DMS114 treated with DMSO at 0.1 percent for 48 hours (cell line): ENCODE data around the gene ARHGEF12.
"Not testable (repeated sequence)": the region's sequence is repeated elsewhere in the genome, so short reads cannot be mapped to it uniquely, and the experiment has no call there.

Experiments
- DNase-seq: peaks from one replicate; lab custom pipeline; 2025; ENCODE audit not compliant: unreplicated experiment; lab: John Stamatoyannopoulos, UW

Gene ARHGEF12

DNA sequence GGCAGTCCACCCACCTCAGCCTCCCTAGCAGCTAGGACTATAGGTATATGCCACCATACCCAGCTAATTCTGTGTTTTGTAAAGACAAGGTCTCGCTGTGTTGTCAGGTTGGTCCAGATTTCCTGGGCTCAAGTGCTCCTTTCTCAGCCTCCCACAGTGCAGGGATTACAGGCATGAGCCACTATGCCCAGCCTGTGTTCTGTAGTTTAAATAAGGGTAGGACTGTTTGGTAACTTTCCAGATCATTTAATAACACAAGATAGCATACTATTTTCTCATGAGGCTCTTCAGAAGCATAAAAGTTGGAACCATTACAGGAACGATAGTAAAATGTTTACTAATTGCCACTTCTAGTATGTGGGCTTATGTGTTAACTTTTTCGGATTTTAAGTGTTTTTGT, 137.3 kb downstream of the ARHGEF12 start:
- no peak for DNase-seq

DNA sequence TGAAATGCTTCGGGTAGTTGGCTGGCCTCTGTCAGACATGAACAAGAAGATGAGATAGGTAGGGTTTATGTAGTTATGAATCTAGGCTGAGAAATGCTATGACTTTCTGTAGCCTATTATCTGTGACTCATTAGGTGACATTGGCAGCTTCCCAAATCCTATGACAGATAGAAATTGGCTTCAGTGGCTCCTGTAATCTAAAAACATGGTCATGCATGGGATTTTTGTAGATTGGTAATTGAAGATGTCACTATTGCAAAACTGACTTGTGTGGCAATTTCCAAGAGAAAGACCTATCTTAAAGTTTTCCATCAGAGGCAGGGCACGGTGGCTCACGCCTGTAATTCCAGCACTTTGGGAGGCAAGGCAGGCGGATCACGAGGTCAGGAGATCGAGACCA, 145.9 kb downstream of the ARHGEF12 start:
- DNase-seq, result no peak

DNA sequence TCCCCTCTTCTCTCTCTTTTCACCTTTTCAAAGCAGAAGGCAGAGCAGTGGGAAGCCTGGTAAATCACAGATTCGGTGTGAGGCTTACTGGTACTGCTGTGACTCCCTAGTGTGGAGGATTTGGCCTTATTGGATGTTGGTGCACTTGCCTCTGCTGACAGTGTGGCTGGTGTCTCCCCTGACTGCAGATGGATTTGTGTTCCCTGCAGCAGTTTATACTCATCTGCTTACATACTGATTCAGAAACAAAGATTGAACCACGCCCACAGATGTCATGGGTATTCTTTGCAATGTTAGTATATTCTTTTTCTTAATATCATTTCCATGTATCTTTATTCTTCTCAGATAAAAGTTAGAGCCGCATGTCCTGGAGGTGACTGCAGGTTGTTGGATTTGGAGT, 148.5 kb downstream of the ARHGEF12 start:
- no peak for DNase-seq

DNA sequence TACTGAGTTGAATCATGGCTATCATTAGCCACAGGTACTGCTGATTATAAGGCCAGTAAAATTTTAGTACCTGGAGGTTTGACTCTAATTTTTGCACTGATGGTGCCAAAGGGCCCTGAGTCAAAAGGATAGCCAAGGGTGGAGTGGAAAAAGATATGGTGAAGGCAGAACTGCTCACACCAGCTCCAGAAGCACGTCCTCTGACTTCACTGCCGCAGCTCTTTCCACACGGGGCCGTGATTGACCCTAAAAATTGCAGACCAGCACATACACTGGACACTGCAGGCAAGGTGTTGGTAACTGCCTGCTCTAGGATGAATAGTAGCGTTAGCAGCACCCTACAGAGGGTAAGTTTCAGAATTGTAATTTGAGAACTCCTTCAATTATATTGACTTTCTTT, 149.9 kb downstream of the ARHGEF12 start:
- DNase-seq, result no peak

DNA sequence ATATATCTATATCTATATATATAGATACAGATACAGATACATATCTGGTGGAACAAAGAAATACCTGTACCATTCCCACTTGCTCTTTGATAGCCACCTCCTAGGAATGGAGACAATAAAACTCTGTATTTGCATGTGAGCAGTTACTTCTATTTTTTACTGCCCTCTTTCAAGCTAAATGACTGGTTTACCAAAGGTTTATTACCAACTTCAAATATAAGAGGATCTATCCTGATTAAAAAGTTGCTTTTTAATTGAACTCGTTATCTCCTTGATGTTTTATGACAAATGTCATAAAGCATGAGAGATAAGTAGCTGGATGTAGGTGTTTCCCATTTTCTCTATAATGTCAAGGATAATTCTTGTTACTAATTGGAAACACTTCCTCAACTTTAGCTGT, 153.6 kb downstream of the ARHGEF12 start:
- DNase-seq, result no peak

DNA sequence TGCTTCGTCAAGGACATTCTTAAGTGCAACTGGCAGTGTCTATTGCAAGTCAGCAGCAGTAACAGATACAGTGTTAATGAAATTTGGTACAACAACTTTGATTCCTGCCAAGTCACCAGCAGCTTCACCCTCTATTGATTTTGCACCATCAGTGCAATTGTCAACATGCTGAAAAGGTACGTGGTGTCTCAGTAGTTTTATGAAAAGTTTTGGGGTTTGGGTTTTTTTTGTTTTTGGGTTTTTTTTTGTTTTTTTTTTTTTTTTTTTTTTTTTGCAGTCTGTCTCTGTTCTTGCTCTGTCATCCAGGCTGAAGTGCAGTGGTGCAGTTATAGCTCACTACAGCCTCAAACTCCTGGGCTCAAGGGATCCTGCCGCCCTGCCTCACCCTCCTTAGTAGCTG, 156.3 kb downstream of the ARHGEF12 start:
- DNase-seq, result no peak

DNA sequence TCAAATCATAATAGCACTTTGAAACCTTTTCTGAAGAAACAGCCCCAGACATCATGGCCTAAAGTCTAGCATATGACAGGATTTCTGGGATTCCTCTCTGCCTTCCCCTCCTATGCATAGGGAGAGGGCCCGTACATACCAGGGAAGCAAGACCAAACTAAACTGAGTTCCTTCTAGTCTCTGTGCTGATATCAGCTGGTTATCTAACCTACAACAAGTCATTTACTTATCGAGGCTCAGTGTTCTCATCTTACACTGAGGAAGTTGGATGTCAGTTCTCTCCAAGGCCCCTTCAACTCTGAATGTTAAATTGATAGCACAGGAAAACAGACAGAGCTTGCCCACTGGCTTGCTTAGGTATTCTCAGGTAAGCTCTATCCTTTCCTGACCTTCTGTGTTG, 158.4 kb downstream of the ARHGEF12 start:
- DNase-seq, result no peak

DNA sequence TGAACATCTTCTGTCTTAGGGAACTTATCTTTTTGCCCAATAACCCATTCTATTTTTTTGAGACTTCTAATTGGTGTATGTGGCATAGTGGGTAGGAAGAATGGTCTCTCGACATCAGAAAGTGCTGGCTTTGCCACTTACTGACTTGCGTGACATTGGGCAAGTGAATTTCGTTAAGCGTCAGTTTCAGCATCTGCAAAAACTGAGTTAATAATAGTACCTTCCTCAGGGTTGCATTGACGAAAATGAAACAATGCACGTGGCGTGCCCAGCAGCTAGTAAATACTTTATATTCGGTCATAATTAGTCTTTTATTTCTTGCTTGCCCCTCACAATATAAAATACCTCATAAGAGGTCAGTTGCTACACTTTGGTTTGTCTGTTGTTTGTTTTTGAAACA, 162.9 kb downstream of the ARHGEF12 start:
- DNase-seq, result no peak

DNA sequence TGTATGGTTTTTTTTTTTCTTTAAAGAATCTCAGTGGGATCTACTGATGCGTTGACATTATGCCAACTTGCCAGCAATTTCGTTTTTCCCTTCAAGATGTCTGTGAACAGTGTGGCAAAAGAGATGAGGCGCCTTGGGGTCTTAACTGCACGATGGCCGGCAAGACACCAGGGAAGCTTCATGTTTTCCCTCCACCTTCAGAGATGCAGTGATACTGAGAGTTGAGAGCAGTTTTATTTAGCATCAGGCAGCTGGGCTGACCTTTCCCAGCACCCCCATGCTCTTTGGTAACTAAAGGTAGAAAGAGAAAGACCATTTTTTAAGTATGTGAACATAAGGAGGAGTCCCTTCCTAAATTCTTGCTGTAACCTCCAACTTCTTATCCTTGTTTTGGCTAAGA, 163.6 kb downstream of the ARHGEF12 start:
- no peak for DNase-seq

DNA sequence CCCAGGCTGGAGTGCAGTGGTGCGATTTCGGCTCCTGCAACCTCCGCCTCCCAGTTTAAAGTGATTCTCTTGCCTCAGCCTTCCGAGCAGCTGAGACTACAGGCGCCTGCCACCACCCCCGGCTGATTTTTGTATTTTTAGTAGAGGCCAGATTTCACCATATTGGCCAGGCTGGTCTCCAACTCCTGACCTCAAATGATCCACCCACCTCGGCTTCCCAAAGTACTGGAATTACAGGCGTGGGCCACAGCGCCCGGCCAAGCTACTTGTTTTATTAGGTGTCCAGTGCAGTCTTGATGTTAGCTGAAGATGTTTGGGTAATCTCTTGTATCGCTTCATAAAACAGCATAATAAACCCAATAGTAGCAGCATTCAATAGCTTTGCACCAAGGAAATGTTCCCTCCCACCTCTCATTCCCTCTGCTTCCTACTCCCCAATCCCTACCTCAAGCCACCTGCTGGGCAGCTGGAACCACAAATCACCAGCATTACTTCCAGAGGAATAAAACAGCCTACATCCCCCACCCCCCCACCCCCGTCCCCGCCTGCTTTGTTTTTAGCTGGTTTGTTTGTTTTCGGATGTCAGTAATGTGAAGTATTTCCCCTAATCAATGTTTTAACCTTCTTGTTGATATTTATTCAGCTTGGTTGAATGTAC, 164.3 kb downstream of the ARHGEF12 start:
- no peak for DNase-seq

DNA sequence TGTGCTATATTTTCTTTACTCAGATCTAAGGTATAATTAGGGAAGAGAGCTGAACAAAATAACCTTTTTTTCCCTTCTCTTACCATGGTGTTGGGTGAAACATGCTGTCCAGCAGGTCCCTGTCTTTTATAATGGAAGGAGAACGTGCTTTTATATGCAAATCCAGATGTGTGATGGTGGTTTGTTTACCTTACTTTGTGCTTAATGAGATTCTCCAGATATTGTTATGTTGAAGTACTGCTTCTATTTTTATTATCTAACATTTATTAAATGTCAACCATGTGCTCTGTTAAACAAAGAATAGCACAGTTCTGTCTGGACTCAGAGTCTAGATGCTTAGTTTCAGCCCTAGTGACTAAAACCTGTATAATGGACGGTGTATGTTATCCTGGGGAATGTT, 165.2 kb downstream of the ARHGEF12 start:
- DNase-seq, result no peak

DNA sequence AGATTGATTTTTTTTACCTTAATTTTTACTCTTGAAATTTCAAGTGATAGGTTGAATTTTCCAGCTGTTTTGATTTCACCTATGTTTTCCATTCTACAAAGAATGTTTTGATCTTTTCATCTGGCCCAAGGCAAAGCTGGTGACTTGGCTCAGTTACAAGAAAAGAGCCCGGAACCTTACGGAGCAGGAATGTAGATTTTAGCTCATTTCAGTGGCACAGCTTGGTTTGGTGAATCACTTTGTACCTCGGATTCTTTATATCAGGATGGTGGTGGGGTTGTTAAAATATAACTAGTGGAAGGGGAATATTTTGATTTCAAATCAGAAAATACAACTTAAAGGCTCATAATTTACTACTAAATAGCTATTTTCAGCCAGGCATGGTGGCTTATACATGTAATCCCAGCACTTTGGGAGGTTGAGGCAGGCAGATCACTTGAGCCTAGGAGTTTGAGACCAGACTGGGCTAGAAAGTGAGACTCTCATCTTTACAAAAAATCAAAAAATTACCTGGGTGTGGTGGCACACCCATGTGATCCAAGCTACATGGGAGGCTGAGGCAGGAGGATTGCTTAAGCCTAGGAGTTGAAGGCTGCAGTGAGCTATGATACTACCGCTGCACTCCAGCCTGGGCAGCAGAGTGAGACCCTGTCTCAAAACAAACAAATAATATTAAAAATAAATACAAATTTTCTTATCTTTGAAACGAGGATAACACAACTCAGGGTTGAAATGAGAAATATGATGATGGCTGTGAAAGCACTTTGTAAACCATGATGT, 166.0 kb downstream of the ARHGEF12 start:
- DNase-seq, result no peak

DNA sequence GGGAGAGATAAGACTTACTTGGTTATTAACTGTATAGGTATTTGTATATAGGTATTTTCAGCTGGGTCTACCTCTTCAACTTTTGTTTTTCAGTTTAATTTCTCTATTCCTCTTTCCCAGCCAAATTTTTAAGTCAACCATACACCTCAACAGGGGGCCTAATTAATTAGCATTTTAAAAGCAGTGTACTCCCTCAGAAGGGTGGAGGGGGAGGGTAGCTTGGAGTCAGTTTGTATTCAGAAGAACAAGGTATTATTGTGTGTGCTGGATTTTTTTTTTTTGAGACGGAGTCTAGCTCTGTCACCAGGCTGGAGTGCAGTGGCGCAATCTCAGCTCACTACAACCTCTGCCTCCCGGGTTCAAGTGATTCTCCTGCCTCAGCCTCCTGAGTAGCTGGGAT, 167.3 kb downstream of the ARHGEF12 start:
- not testable (repeated sequence) for DNase-seq

DNA sequence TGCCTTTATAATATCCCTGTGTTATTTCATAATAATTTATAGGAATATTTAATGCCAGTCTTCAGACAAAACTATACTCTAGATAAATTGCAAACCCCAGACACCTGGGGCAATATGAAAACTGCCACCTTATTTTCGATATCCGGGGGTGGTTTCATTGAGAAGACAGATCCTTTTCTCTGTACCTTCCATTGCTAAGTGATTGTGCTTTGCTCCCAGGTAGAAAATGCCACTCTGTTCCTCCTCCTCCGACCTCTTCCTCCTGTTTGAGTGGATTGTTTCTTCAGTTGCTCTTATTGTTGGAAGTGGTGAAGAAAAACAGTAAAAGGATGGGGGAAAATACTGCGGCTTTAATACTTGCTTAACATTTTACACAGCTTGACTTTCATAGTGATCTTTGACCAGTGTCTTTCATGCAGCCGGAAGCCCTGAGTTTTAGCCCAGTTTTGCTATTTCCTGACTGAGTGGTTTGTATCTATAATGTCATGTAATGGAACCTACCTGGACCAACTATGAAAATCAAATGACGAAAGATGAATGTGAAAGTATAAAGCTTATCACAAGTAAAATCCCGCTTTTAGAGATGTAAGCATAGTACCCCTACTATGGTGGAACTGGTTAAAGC, 169.7 kb downstream of the ARHGEF12 start:
- no peak for DNase-seq

DNA sequence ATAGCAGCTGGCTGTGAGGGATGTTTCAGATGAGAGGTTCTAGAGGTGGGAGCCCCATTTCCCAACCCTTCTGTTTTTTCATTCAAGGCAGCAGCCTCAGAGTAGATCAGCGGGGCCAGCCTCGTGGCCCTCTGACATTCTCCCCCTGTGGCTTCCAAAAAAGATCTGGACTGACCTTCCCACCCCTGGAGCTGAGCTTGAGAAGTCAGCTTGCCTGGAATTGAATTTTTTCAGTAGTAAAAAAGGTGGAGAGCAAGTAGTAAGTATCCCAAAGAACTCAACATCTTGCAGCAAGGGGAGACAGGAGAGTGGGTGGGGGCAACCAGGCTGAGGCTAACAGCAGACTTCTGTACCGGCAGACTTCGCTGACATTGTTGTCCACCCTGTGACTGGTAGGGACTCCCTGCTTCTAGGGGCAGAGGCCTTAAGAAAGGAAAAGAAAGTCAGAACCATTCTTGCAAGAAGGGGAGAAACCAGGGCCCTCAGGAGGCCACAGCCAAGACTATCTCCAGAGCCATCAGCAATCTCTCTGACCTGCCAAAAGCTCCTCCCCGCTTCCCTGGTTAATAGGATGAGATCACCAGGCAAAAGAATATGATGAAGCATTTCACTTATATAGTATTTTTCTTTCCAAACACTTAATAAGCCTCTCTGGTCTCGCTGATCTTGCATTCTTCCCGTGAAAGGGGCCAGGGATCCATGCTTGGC, 173.3 kb downstream of the ARHGEF12 start:
- no peak for DNase-seq

DNA sequence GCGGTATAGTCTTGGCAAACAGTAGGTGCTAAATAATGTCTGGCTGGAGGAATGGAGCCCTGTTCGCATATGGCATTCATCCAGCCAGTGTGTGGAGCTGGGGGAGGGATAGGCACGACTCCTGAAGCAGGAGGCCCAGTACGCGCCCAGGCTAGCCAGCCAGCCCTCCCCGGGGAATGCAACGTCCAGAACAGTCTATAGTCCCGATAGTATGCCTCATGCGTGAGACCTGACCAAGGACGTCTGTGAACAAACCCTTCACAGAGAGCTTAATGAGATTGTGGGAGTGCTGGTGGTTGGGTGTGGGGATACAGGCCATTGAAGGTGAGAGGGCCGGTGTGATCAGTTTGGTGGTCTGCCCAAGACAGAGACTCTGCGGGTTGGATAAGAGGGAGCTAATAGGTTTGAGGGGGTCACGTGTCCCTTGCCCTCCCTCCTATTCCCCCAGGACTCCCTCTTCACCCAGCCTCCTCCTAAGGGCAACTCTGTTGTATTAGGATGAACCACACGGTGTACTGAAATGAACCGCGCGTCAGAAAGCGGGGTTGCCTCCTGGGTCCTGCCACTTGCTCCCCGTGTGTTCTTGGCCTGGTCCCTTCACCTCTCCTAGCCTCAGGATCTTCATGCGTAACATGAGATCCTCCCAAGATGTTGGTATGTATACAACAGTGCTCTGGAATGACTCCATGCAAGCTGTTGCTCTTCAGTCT, 174.3 kb downstream of the ARHGEF12 start:
- no peak for DNase-seq

DNA sequence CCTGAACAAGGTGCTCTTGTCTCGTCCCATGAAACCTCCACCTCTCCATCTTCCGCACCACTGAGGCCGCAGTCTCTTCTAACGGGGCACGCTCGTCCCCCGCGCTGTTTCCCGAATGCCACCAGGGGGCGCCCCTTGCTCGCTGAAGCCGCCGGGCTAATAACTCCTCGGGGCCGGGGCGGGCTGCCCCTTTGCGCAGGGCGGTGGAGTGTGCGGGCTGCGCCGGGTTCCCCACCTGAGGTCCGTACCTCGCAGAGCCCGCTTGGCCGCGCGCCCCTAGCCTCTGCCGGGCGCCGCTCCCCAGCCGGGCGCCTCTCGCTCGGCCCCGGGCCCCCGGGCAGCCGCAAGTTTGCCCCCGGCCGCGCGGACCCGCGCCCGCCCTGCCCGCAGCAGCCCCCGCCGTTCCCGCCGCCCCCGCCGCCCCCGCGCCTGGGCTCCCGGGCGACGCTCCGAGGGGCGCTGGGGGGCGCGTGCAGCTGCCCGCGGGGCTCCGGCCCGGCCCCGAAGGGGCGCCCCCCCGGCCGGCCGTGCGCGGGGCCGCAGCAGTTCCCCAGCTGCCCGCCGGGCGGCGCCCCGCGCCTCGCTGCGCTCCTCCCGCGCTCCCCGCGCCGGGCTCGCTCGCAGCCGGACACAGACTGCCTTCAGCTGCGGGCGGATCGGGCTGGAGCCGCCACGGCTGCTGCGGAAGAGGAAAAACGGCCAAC, 175.1 kb downstream of the ARHGEF12 start, which contains the start of gene GRIK4:
GRIK4 (plus strand) TSS at position 633 of the 704 bp plus-strand sequence. CDS start 148,571 bp downstream, outside the sequence.
- peak; percentile 41 for DNase-seq

DNA sequence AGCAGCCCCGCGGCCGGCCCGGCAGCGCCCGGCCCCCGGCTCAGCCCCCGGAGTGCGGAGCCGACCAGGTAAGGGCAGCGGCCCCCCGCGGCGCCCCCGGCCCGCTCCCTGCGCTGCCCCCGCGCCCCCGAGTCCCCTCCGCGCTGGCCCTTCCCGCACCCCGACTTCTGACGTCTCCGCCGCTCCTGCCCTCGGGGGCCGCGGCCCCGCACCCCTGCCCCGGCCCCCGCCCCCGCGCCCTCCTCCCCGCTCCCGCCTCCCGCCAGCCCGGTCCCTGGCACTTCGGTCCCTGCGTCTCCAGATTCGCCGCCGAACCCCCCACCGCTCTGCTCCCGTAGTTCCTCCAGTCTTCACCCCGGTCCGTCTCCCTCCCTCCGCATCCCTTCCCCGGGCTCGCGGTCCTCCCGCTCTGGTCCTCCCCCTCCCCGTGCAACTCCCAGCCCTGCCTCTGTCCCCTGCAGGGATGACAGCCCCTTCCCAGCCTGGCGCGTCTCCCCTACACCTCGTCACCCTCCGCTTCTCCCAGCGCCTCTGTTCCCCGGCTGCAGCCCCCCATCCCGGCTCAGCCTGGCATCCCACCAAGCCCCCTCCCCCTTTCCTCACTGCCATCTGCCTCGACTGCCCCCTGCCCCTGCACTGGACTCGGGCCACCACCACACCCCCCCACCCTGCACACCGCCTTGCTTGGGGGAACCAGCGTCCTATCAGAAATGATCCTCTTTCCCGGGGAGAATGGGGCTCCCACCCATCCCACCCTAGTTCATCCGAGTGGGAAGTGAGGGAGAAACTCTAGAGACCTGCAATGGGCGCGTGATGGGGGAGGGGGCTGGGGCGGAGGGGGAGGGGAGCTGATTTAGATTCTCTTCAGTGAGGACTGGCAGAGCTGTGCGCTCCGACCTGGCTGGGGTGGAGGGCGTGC, 175.9 kb downstream of the ARHGEF12 start:
- DNase-seq, result no peak

DNA sequence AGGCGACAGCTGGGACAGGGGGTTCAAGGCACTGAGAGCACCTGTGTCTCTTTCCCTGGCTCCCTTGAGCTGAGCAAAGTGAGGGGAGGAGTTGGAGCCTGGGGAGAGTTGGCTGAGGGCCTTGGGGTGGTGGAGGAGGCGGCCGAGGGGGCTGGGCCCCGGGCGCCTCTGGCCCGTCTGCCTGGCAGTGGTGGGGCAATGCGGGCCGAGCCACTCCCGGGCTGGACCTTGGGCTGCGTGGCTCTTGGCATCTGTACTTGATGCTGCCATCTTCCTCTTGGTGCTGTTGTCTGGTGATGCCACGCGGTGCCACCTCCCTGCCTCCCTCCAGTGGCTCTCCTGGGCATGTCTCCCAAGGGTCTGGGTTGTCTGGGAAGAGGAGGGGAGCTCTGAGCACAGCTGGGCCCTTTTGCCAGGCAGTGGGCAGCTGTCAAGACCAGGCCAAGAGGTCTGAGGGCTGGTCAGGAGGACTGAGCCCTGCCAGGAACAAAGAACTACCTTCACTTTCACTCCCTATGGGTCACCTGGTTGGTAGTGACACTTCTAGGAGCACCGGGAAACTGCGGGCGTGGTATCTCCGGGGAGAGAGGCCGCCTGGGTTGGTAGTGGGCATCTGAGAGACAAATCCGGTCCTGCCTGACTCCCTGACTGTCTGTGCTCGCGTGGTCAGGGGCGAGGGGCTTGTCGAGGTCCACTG, 176.7 kb downstream of the ARHGEF12 start:
- no peak for DNase-seq
